Heart right ventricle (tissue), 16 donors: ENCODE measurements around the gene SWAP70. TPM values are rescaled to one million over a fixed set of nuclear protein-coding genes. Genes with fewer than 3 reads are reported as not detected.
"Not testable (repeated sequence)": the region's sequence is repeated elsewhere in the genome, so short reads cannot be mapped to it uniquely, and the experiment has no call there.

ENCODE experiments used
- ATAC-seq, 8 donors: fragments of 200-7000 bp; cut with Tn5 transposase; one replicate each; pipeline ENCODE4 v1.9.1; 2020; ENCODE audit warnings: mild to moderate bottlenecking in 8 of 8, moderate library complexity in 8 of 8, moderate number of reproducible peaks in 1 of 8
- DNase-seq, 2 donors: peaks; one replicate each; pipeline ENCODE4 v3.0.0-alpha.2; 2020
- H3K27ac ChIP-seq, 10 donors: fragments of 200-600 bp; sonication (generic) in 2 of 10; one replicate each; pipeline versions ENCODE4 v1.5.0 to v1.8.0; 2020 to 2022; ENCODE audit warnings: mild to moderate bottlenecking in 3 of 10
- H3K27me3 ChIP-seq, 7 donors: fragments of 200-600 bp; one replicate each; pipeline ENCODE4 v1.8.0; 2021 to 2022; ENCODE audit warnings: mild to moderate bottlenecking in 2 of 7
- H3K36me3 ChIP-seq, 9 donors: fragments of 200-600 bp; sonication (generic) in 1 of 9; one replicate each; pipeline versions ENCODE4 v1.5.0 to v1.8.0; 2020 to 2022; ENCODE audit warnings: mild to moderate bottlenecking in 2 of 9
- H3K4me1 ChIP-seq, 9 donors: fragments of 200-600 bp; sonication (generic) in 1 of 9; one replicate each; pipeline versions ENCODE4 v1.5.0 to v1.8.0; 2020 to 2022; ENCODE audit warnings: mild to moderate bottlenecking in 4 of 9
- H3K4me3 ChIP-seq, 10 donors: fragments of 200-600 bp; sonication (generic) in 2 of 10; one replicate each; pipeline versions ENCODE4 v1.5.0 to v1.8.0; 2020 to 2022; ENCODE audit warnings: mild to moderate bottlenecking in 7 of 10, moderate library complexity in 2 of 10
- H3K9me3 ChIP-seq, 11 donors: fragments of 200-600 bp in 10 of 11; sonication (generic) in 2 of 11; one replicate each; pipeline versions ENCODE4 v1.5.0 to v1.8.0; 2013 to 2022; ENCODE audit warnings: mild to moderate bottlenecking in 2 of 11, control low read depth in 1 of 11, moderate library complexity in 1 of 11
- CTCF ChIP-seq, 9 donors: fragments of 200-600 bp; sonication (generic) in 2 of 9; IDR thresholded peaks; one replicate each; pipeline versions ENCODE4 v1.5.0 to v1.8.0; 2021 to 2022; ENCODE audit warnings: antibody characterized with exemption in 9 of 9, mild to moderate bottlenecking in 5 of 9, moderate library complexity in 1 of 9
- WGBS, 2 donors: extraction: QIAGEN DNeasy Blood & Tissue Kit; methylation state at CpG; one replicate each; pipeline ENCODE4 v1.1.7; 2013; ENCODE audit warnings: inconsistent platforms in 1 of 2; 5-methylcytosine and 5-hydroxymethylcytosine counted together
- intact Hi-C, 10 donors: fragments of 100-400 bp; cut with DNase I; formaldehyde crosslinking; loops; one replicate each; pipeline versions ENCODE4 v1.11.1 to v1.14.2; 2022
- polyA plus RNA-seq, 2 donors: library from polyadenylated mRNA; stranded (reverse); fragments of 200-250 nt; gene quantifications; one replicate each; pipeline ENCODE4 v1.2.3, GENCODE V29; 2013
- total RNA-seq, 10 donors: library from RNA; stranded (reverse); fragmentation: NEBNext Ultra II Directional in 3 of 10; extraction: Animal tissue kit (Norgen Biotek cat#: 25700) in 3 of 10; gene quantifications; one replicate each; pipeline versions ENCODE4 v1.2.1 to v1.2.4, GENCODE V29; 2021 to 2023
- donor health status: Arrhythmogenic right ventricular cardiomyopathy.
- donor health status: ischemic (EF 13 %, LVEDD 7.1; RV severe dilation, severe dysfunction).
- donor health status: healthy with polysubstance abuse.
- donor health status: DM: no; HTN: yes; CAD: no.
- donor health status: DM: no; HTN: no; CAD: no.
- donor health status: ischemic (EF 25% LVEDD 6.9; RV normal size, moderate dysfunction).
- donor health status: ischemic (EF 25% LVEDD 5.7; RV mildly dilated, moderate dysfunction).
- donor health status: healthy.
- donor health status: DM: yes; HTN: yes; CAD: no.
- donor health status: Ischemic cardiomyopathy.
- donor health status: ischemic (EF 35%, LVEDD 5.7; RV mildly dilated, moderate dysfunction).
- donor health status: nonischemic (EF 11% LVEDD 7.7; RV severe dilation, severe dysfunction).
- donor health status: DM: yes; HTN: yes; CAD: no.
- donor health status: PGD.
- donor health status: ischemic (EF 29% LVEDD 5.4; RV normal size, mild dysfunction).
- donor health status: nonischemic (EF 23%, LVEDD 6.1; RV moderate dilation, normal function).

The SWAP70 gene
- total and polyA plus RNA-seq, 12 donors = 7.8 to 33.4 (median 19.6) TPM

- no peak for ATAC-seq
- H3K4me1 ChIP-seq = peaks cover 0 to 54% (median 38%) of the 10 kb centered on the region in 9 donors
- WGBS, 2 donors = 0 to 56% methylated on average over 1 of the region's 1 CpG
Observed at GRCh38 chr11:9701799-9702198, 37.9 kb downstream of the SWAP70 start.

GRCh38 chr11:9703280-9703679, 39.4 kb downstream of the SWAP70 start:
- peaks cover 0 to 65% (median 45%) of the 10 kb centered on the region in 9 donors for H3K4me1 ChIP-seq
- ATAC-seq = peak in 7 of 8 donors; percentile 38 to 88 (median 64)

More at GRCh38 chr11:9701799-9702198, 37.9 kb downstream of the SWAP70 start:
- intact Hi-C loops = no loop called here
- H3K27me3 ChIP-seq = no peaks in the 10 kb centered on the region
- no peak for TF ChIP-seq CTCF (IDR thresholded peaks at IDR 0.05)
- H3K27ac ChIP-seq = peak overlapping the region in 4 of 10 donors; percentile 16 to 63 (median 52)
- H3K36me3 ChIP-seq = peaks cover 0 to 15% (median 0%) of the 10 kb centered on the region in 9 donors
- no peak overlapping the region for H3K4me3 ChIP-seq
- H3K9me3 ChIP-seq = no peaks in the 10 kb centered on the region
- DNase-seq = no peak

GRCh38 chr11:9704037-9704436, 40.2 kb downstream of the SWAP70 start:
- peak overlapping the region in 6 of 10 donors; percentile 1 to 73 (median 50) for H3K27ac ChIP-seq
- 93 to 97% methylated on average over 1 of the region's 1 CpG for WGBS, 2 donors
- intact Hi-C loops = no loop called here
- no peak overlapping the region for H3K4me3 ChIP-seq
- DNase-seq (no peak), ATAC-seq (no peak)
- peaks cover 0 to 72% (median 52%) of the 10 kb centered on the region in 9 donors for H3K4me1 ChIP-seq
- no peaks in the 10 kb centered on the region for H3K9me3 ChIP-seq
- no peaks in the 10 kb centered on the region for H3K27me3 ChIP-seq
- H3K36me3 ChIP-seq = peaks cover 0 to 3% (median 0%) of the 10 kb centered on the region in 9 donors
- TF ChIP-seq CTCF (IDR thresholded peaks at IDR 0.05) = no peak

More at GRCh38 chr11:9703280-9703679, 39.4 kb downstream of the SWAP70 start:
- Histone ChIP-seq H3K36me3 (peaks cover 0 to 3% (median 0%) of the 10 kb centered on the region in 9 donors), H3K4me3 (no peak overlapping the region), H3K27me3 (no peaks in the 10 kb centered on the region), H3K9me3 (no peaks in the 10 kb centered on the region), H3K27ac (peak overlapping the region in 8 of 10 donors; percentile 1 to 73 (median 45))
- intact Hi-C loops = no loop called here
- TF ChIP-seq CTCF (IDR thresholded peaks at IDR 0.05) = no peak
- WGBS, 2 donors = 63 to 67% methylated on average over 6 of the region's 6 CpGs
- peak in 1 of 2 donors; percentile 39 for DNase-seq

- H3K27ac ChIP-seq = peak overlapping the region in 1 of 10 donors; percentile 73
- no peak for ATAC-seq
- TF ChIP-seq CTCF (IDR thresholded peaks at IDR 0.05) = no peak
Observed at GRCh38 chr11:9704620-9705019, 40.7 kb downstream of the SWAP70 start.

GRCh38 chr11:9705361-9705760, 41.5 kb downstream of the SWAP70 start:
- not testable (repeated sequence) for ATAC-seq

More at GRCh38 chr11:9704620-9705019, 40.7 kb downstream of the SWAP70 start:
- WGBS, 2 donors = 95 to 98% methylated on average over 4 of the region's 4 CpGs
- H3K27me3 ChIP-seq = no peaks in the 10 kb centered on the region
- no peak overlapping the region for H3K4me3 ChIP-seq
- DNase-seq = no peak
- H3K36me3 ChIP-seq = peaks cover 0 to 3% (median 0%) of the 10 kb centered on the region in 9 donors
- intact Hi-C loops = no loop called here
- no peaks in the 10 kb centered on the region for H3K9me3 ChIP-seq
- peaks cover 2 to 74% (median 48%) of the 10 kb centered on the region in 9 donors for H3K4me1 ChIP-seq

More at GRCh38 chr11:9705361-9705760, 41.5 kb downstream of the SWAP70 start:
- H3K4me3 ChIP-seq, DNase-seq, H3K27ac ChIP-seq, H3K27me3 ChIP-seq, H3K9me3 ChIP-seq, intact Hi-C loops, H3K36me3 ChIP-seq: not testable (repeated sequence)
- peaks cover 2 to 74% (median 46%) of the 10 kb centered on the region in 9 donors for H3K4me1 ChIP-seq
